ENCODE data around the gene TMC4. TPM values are rescaled to one million over a fixed set of nuclear protein-coding genes. Genes with fewer than 3 reads are reported as not detected.

TMC4 gene
- total and polyA plus RNA-seq, 2 experiments from 2014 or later: 2.3 to 7.8 TPM

DNA sequence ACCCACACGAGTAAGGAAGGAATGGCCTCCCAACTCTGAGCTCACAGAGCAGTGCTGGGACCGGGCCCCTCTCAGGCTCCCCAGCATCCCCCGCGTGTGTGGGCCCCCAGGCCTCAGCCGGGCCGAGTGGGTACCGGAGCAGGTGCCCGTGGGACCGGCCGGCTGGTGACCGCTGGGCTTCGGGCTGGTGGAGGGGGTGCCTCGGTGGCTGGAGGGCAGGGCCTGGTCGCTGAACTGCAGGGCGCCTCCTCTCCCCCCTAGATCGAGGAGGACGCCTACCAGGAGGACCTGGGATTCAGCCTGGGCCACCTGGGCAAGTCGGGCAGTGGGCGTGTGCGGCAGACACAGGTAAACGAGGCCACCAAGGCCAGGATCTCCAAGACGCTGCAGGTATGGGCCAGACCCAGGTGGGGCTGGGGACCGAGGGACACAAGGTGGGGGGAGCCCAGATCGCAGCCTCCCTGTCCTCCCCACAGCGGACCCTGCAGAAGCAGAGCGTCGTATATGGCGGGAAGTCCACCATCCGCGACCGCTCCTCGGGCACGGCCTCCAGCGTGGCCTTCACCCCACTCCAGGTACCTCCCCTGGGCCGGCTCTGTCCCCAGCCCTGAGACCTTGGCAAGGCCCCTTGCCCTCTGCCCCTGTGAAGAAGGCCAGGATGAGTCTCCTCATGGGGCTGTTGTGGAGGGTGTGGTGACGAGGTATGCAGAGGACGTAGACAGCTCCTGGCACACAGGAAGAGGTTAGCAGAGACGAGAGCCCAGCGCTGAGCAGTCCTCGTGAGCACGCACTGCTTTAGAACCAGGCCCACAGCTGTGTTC is 44.0 kb downstream of the TMC4 start:
- Mint-ChIP-seq H3K27ac (no peak overlapping the region), H3K9me3 (no peaks in the 10 kb centered on the region), H3K36me3 (ENCODE audit: low read depth) (peaks cover 48% of the 10 kb centered on the region), H3K4me3 (no peak overlapping the region), H3K27me3 (ENCODE audit: insufficient read depth, low read depth, poor library complexity) (peaks cover 12% of the 10 kb centered on the region), H3K4me1 (no peaks in the 10 kb centered on the region)
- Histone ChIP-seq H3K27ac (ENCODE audit: low read depth) (no peak overlapping the region), H3K9me2 (ENCODE audit: insufficient read depth) (no peaks in the 10 kb centered on the region), H3K4me3 (no peak overlapping the region), H3K4me1 (ENCODE audit: insufficient read depth) (no peaks in the 10 kb centered on the region), H3K4me2 (no peak overlapping the region), H3K79me2 (replicated peaks; ENCODE audit: insufficient read depth) (no peaks in the 10 kb centered on the region), H2AFZ (no peak overlapping the region), H3K27me3 (ENCODE audit: insufficient read depth) (no peaks in the 10 kb centered on the region), H4K20me1 (replicated peaks; ENCODE audit: insufficient read depth) (no peaks in the 10 kb centered on the region; the same call in 1 of the 2 replicates), H3F3A (replicated peaks; ENCODE audit: low read depth) (0 out of 2 replicates have a peak, but pooled peaks cover 4% of the 10 kb centered on the region), H3K36me3 (ENCODE audit: insufficient read depth) (peaks cover 7% of the 10 kb centered on the region; the same call in 1 of the 2 replicates)
- no peak for ATAC-seq
- no peak for DNase-seq (ENCODE audit: low spot score)
- TF ChIP-seq ZNF462 (CRISPR knock-in tag; IDR thresholded peaks at IDR 0.05) (no peak), CREB1 (CRISPR knock-in tag; IDR thresholded peaks at IDR 0.05; ENCODE audit: low read depth) (no peak), NANOG (IDR thresholded peaks at IDR 0.05; ENCODE audit: borderline replicate concordance) (no peak), EZH2phosphoT487 (IDR thresholded peaks at IDR 0.05; ENCODE audit: unreplicated experiment) (no peak), STAT1 (IDR thresholded peaks at IDR 0.05; ENCODE audit: unreplicated experiment) (no peak)
- TF ChIP-seq, protein P1, sequence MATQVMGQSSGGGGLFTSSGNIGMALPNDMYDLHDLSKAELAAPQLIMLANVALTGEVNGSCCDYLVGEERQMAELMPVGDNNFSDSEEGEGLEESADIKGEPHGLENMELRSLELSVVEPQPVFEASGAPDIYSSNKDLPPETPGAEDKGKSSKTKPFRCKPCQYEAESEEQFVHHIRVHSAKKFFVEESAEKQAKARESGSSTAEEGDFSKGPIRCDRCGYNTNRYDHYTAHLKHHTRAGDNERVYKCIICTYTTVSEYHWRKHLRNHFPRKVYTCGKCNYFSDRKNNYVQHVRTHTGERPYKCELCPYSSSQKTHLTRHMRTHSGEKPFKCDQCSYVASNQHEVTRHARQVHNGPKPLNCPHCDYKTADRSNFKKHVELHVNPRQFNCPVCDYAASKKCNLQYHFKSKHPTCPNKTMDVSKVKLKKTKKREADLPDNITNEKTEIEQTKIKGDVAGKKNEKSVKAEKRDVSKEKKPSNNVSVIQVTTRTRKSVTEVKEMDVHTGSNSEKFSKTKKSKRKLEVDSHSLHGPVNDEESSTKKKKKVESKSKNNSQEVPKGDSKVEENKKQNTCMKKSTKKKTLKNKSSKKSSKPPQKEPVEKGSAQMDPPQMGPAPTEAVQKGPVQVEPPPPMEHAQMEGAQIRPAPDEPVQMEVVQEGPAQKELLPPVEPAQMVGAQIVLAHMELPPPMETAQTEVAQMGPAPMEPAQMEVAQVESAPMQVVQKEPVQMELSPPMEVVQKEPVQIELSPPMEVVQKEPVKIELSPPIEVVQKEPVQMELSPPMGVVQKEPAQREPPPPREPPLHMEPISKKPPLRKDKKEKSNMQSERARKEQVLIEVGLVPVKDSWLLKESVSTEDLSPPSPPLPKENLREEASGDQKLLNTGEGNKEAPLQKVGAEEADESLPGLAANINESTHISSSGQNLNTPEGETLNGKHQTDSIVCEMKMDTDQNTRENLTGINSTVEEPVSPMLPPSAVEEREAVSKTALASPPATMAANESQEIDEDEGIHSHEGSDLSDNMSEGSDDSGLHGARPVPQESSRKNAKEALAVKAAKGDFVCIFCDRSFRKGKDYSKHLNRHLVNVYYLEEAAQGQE (IDR thresholded peaks at IDR 0.05; ENCODE audit: unreplicated experiment): no peak
